Naive thymus-derived CD4-positive, alpha-beta T cell (primary cell): ENCODE data around the gene PNPLA2. TPM values are rescaled to one million over a fixed set of nuclear protein-coding genes. Genes with fewer than 3 reads are reported as not detected.

Experiments
- ATAC-seq: fragments of 150-1000 bp; cut with Tn5 transposase; 2 replicates; pipeline ENCODE4 v1.10.0; 2021; ENCODE audit warnings: mild to moderate bottlenecking, moderate library complexity
- CTCF ChIA-PET: fragments of 350-600 bp; sonication (Branson Sonifier 250); formaldehyde crosslinking; loops from one replicate; lab custom pipeline; 2021; ENCODE audit warnings: antibody characterized with exemption; lab: Charles Lee
- POLR2A ChIA-PET: fragments of 350-600 bp; sonication (Branson Sonifier 250); formaldehyde crosslinking; loops from one replicate; lab custom pipeline; 2021; ENCODE audit warnings: antibody characterized with exemption, inconsistent platforms; lab: Charles Lee
- DNase-seq, 9 donors: peaks; one replicate each; pipeline versions ENCODE4 v3.0.0 to v3.0.0-alpha.2; 2020 to 2022; ENCODE audit warnings: mixed read lengths in 1 of 9
- H3K27ac ChIP-seq: one replicate; pipeline ENCODE4 v1.7.0; 2013; ENCODE audit warnings: mild to moderate bottlenecking, low read depth, low read length, moderate library complexity
- H3K27me3 ChIP-seq, 2 donors: one replicate each; pipeline ENCODE4 v1.7.0; 2013; ENCODE audit warnings: low read length in 2 of 2, mild to moderate bottlenecking in 2 of 2, moderate library complexity in 2 of 2; ENCODE audit not compliant: control insufficient read depth in 2 of 2, insufficient read depth in 2 of 2
- H3K36me3 ChIP-seq, 3 experiments: 1 replicate in 2 of 3; 2 replicates in 1 of 3; pipeline ENCODE4 v1.7.0; 2013; ENCODE audit warnings: low read length in 3 of 3, mild to moderate bottlenecking in 3 of 3, moderate library complexity in 1 of 3; ENCODE audit not compliant: insufficient read depth in 3 of 3, control insufficient read depth in 2 of 3
- H3K4me1 ChIP-seq, 2 donors: one replicate each; pipeline ENCODE4 v1.7.0; 2013; ENCODE audit warnings: low read length in 2 of 2, mild to moderate bottlenecking in 2 of 2, moderate library complexity in 1 of 2; ENCODE audit not compliant: control insufficient read depth in 2 of 2, insufficient read depth in 2 of 2
- H3K4me3 ChIP-seq: 2 replicates; pipeline ENCODE4 v1.7.0; 2013; ENCODE audit warnings: mild to moderate bottlenecking, low read length
- H3K9me3 ChIP-seq, 3 experiments: 1 replicate in 2 of 3; 2 replicates in 1 of 3; pipeline ENCODE4 v1.7.0; 2013; ENCODE audit warnings: low read length in 3 of 3; ENCODE audit not compliant: control insufficient read depth in 2 of 3
- H3K27ac Mint-ChIP-seq, 9 donors: one replicate each; pipeline ENCODE4 v1.8.0; 2020 to 2022; ENCODE audit warnings: mixed read lengths in 9 of 9, mild to moderate bottlenecking in 8 of 9, moderate library complexity in 5 of 9, inconsistent platforms in 2 of 9
- H3K27me3 Mint-ChIP-seq, 5 donors: one replicate each; pipeline ENCODE4 v1.8.0; 2021 to 2022; ENCODE audit warnings: mixed read lengths in 5 of 5, mild to moderate bottlenecking in 1 of 5
- H3K36me3 Mint-ChIP-seq, 5 donors: one replicate each; pipeline ENCODE4 v1.8.0; 2020 to 2022; ENCODE audit warnings: mixed read lengths in 5 of 5, mild to moderate bottlenecking in 3 of 5, inconsistent platforms in 1 of 5
- H3K4me1 Mint-ChIP-seq, 7 donors: one replicate each; pipeline ENCODE4 v1.8.0; 2020 to 2022; ENCODE audit warnings: mixed read lengths in 7 of 7, mild to moderate bottlenecking in 3 of 7, inconsistent platforms in 1 of 7
- H3K4me3 Mint-ChIP-seq, 10 donors: one replicate each; pipeline ENCODE4 v1.8.0; 2020 to 2022; ENCODE audit warnings: mild to moderate bottlenecking in 10 of 10, mixed read lengths in 10 of 10, moderate library complexity in 6 of 10, inconsistent platforms in 2 of 10
- H3K9me3 Mint-ChIP-seq, 11 donors: one replicate each; pipeline ENCODE4 v1.8.0; 2020 to 2022; ENCODE audit warnings: mixed read lengths in 11 of 11, mild to moderate bottlenecking in 4 of 11, inconsistent platforms in 1 of 11, moderate library complexity in 1 of 11
- intact Hi-C, 2 donors: fragments of 100-400 bp; cut with micrococcal nuclease; formaldehyde crosslinking; loops; one replicate each; pipeline ENCODE4 v1.15.1; 2023
- polyA plus RNA-seq, 2 donors: library from polyadenylated mRNA; unstranded; fragments of 300-500 nt; fragmentation: Illumina TruSeq; gene quantifications; one replicate each; pipeline ENCODE4 v1.2.3, GENCODE V29; 2021
- total RNA-seq, 6 experiments: library from RNA in 5 of 6; stranded (reverse) in 5 of 6; gene quantifications; 1 replicate in 5 of 6; 2 replicates in 1 of 6; pipeline ENCODE4 v1.2.3 and lab custom pipeline; 2021 to 2026

PNPLA2 gene
- total and polyA plus RNA-seq, 7 experiments from 2014 or later = 26.0 to 237 (median 203) TPM

- peak overlapping the region; percentile 66 for H3K4me3 ChIP-seq
- peaks cover 0 to 2% (median 0%) of the 10 kb centered on the region in 11 donors for H3K9me3 Mint-ChIP-seq
- H3K27ac ChIP-seq = peak overlapping the region; percentile 91
- H3K4me3 Mint-ChIP-seq = peak overlapping the region; percentile 69 to 88 (median 78)
- intact Hi-C loops = loop anchor here in 1 of 2 donors (2.0 kb wide), 1 partner anchor 110 kb away; the partner anchor contains the start of genes DEAF1 and TMEM80
- POLR2A ChIA-PET = interaction anchor here (1.0 to 8.5 kb wide), 7 partner anchors 8 to 298 kb away, joined by 3 to 66 read pairs (median 5); partner anchors contain the start of genes PNPLA2, POLR2L, RNH1 and TSPAN4
- no peaks in the 10 kb centered on the region for H3K27me3 Mint-ChIP-seq
- no peaks in the 10 kb centered on the region for H3K9me3 ChIP-seq
- ATAC-seq = no peak
- peak overlapping the region in 7 of 9 donors; percentile 43 to 84 (median 66) for H3K27ac Mint-ChIP-seq
- DNase-seq = no peak
- H3K36me3 Mint-ChIP-seq = peaks cover 0 to 5% (median 0%) of the 10 kb centered on the region in 5 donors
- peaks cover 0 to 34% (median 5%) of the 10 kb centered on the region in 3 experiments for H3K36me3 ChIP-seq
- CTCF ChIA-PET = interaction anchor here (0.9 kb wide), 1 partner anchor 12 kb away, joined by 3 read pairs; no protein-coding TSS in a partner anchor
- H3K27me3 ChIP-seq = no peaks in the 10 kb centered on the region
- H3K4me1 Mint-ChIP-seq = peaks cover 0 to 26% (median 20%) of the 10 kb centered on the region in 7 donors
- H3K4me1 ChIP-seq = peaks cover 15 to 17% of the 10 kb centered on the region in 2 donors
Observed at GRCh38 chr11:804599-804964, 14.1 kb upstream of the PNPLA2 start.

GRCh38 chr11:808427-809286, 10.1 kb upstream of the PNPLA2 start:
- peak overlapping the region; percentile 96 for H3K27ac ChIP-seq
- Mint-ChIP-seq H3K36me3 (peaks cover 0 to 16% (median 0%) of the 10 kb centered on the region in 5 donors), H3K27me3 (no peaks in the 10 kb centered on the region), H3K27ac (peak overlapping the region; percentile 91 to 99 (median 97)), H3K9me3 (peaks cover 0 to 3% (median 0%) of the 10 kb centered on the region in 11 donors), H3K4me3 (peak overlapping the region; percentile 88 to 96 (median 95)), H3K4me1 (peaks cover 8 to 53% (median 38%) of the 10 kb centered on the region in 7 donors)
- intact Hi-C loops = loop anchor here (1.0 to 2.0 kb wide), 11 partner anchors 11 to 1592 kb away; partner anchors contain the start of genes PHRF1 (in 2 of the 2), GATD1 (in 1 of the 2), POLR2L (in 1 of the 2) and RNH1 (in 1 of the 2)
- ChIA-PET POLR2A (interaction anchor here (0.7 to 2.2 kb wide), 15 partner anchors 10 to 571 kb away, joined by 3 to 51 read pairs (median 4); partner anchors contain the start of genes DEAF1, PNPLA2, SLC25A22 and TMEM80), CTCF (no interaction called here)
- peaks cover 10 to 28% (median 12%) of the 10 kb centered on the region in 3 experiments for H3K36me3 ChIP-seq
- peaks cover 32 to 33% of the 10 kb centered on the region in 2 donors for H3K4me1 ChIP-seq
- no peaks in the 10 kb centered on the region for H3K9me3 ChIP-seq
- DNase-seq (peak in 1 of 9 donors; percentile 46), ATAC-seq (no peak)
- no peaks in the 10 kb centered on the region for H3K27me3 ChIP-seq
- H3K4me3 ChIP-seq = peak overlapping the region; percentile 96

- no peaks in the 10 kb centered on the region for H3K27me3 Mint-ChIP-seq
- Histone ChIP-seq H3K4me3 (peak within 1 kb of the TSS; percentile 96), H3K9me3 (no peaks in the 10 kb centered on the region), H3K27me3 (no peaks in the 10 kb centered on the region), H3K4me1 (peaks cover 24 to 26% of the 10 kb centered on the region in 2 donors), H3K27ac (peak within 1 kb of the TSS; percentile 96), H3K36me3 (peaks cover 10 to 33% (median 12%) of the 10 kb centered on the region in 3 experiments)
- H3K4me3 Mint-ChIP-seq = peak within 1 kb of the TSS; percentile 88 to 96 (median 95)
- CTCF ChIA-PET = interaction anchor here (0.6 kb wide), 1 partner anchor 64 kb away, joined by 4 read pairs; no protein-coding TSS in a partner anchor
- POLR2A ChIA-PET = interaction anchor here (0.6 to 2.2 kb wide), 14 partner anchors 9 to 572 kb away, joined by 3 to 51 read pairs (median 4); partner anchors contain the start of genes DEAF1, PNPLA2, SLC25A22 and TMEM80
- peak within 1 kb of the TSS; percentile 91 to 99 (median 97) for H3K27ac Mint-ChIP-seq
- intact Hi-C loops = loop anchor here (1.0 to 2.0 kb wide), 11 partner anchors 10 to 1591 kb away; partner anchors contain the start of genes PHRF1 (in 2 of the 2), GATD1 (in 1 of the 2), POLR2L (in 1 of the 2) and RNH1 (in 1 of the 2)
- peaks cover 8 to 51% (median 32%) of the 10 kb centered on the region in 7 donors for H3K4me1 Mint-ChIP-seq
- peak; percentile 95 to 99 (median 98) for DNase-seq
- peaks cover 0 to 3% (median 0%) of the 10 kb centered on the region in 11 donors for H3K9me3 Mint-ChIP-seq
- ATAC-seq = peak; percentile 90
- H3K36me3 Mint-ChIP-seq = peaks cover 0 to 16% (median 0%) of the 10 kb centered on the region in 5 donors
Observed at GRCh38 chr11:809287-810039, 9.3 kb upstream of the PNPLA2 start, which contains the start of gene RPLP2. TSS of gene RPLP2 (plus strand) at chr11:809967. CDS start at chr11:810235, 268 bp downstream.

GRCh38 chr11:810040-810567, 8.6 kb upstream of the PNPLA2 start:
- H3K9me3 ChIP-seq = no peaks in the 10 kb centered on the region
- ChIA-PET POLR2A (interaction anchor here (0.6 to 2.2 kb wide), 13 partner anchors 9 to 573 kb away, joined by 3 to 51 read pairs (median 5); partner anchors contain the start of genes DEAF1, PNPLA2, SLC25A22 and TMEM80), CTCF (interaction anchor here (0.6 to 1.3 kb wide), 2 partner anchors 9 to 65 kb away, joined by 3 to 4 read pairs; no protein-coding TSS in a partner anchor)
- DNase-seq (no peak), ATAC-seq (peak; percentile 16)
- Mint-ChIP-seq H3K4me1 (peaks cover 8 to 50% (median 31%) of the 10 kb centered on the region in 7 donors), H3K27me3 (no peaks in the 10 kb centered on the region), H3K4me3 (peak overlapping the region; percentile 88 to 96 (median 95)), H3K36me3 (peaks cover 0 to 16% (median 0%) of the 10 kb centered on the region in 5 donors), H3K9me3 (peaks cover 0 to 3% (median 0%) of the 10 kb centered on the region in 11 donors), H3K27ac (peak overlapping the region; percentile 91 to 99 (median 97))
- peaks cover 10 to 33% (median 12%) of the 10 kb centered on the region in 3 experiments for H3K36me3 ChIP-seq
- intact Hi-C loops = no loop called here
- H3K27me3 ChIP-seq = no peaks in the 10 kb centered on the region
- peak overlapping the region; percentile 96 for H3K27ac ChIP-seq
- H3K4me1 ChIP-seq = peaks cover 22 to 25% of the 10 kb centered on the region in 2 donors
- peak overlapping the region; percentile 96 for H3K4me3 ChIP-seq

GRCh38 chr11:811446-812245, 7.1 kb upstream of the PNPLA2 start:
- ChIA-PET POLR2A (interaction anchor here (0.7 to 2.2 kb wide), 4 partner anchors 8 to 238 kb away, joined by 4 to 28 read pairs (median 4); no protein-coding TSS in a partner anchor), CTCF (interaction anchor here (1.3 kb wide), 1 partner anchor 8 kb away, joined by 3 read pairs; no protein-coding TSS in a partner anchor)
- peaks cover 8 to 44% (median 31%) of the 10 kb centered on the region in 7 donors for H3K4me1 Mint-ChIP-seq

More at GRCh38 chr11:811446-812245, 7.1 kb upstream of the PNPLA2 start:
- H3K4me1 ChIP-seq = peaks cover 22 to 25% of the 10 kb centered on the region in 2 donors
- peak overlapping the region; percentile 74 to 99 (median 87) for H3K27ac Mint-ChIP-seq
- H3K4me3 ChIP-seq = peak overlapping the region; percentile 96
- H3K9me3 ChIP-seq = no peaks in the 10 kb centered on the region
- no peaks in the 10 kb centered on the region for H3K27me3 ChIP-seq
- H3K4me3 Mint-ChIP-seq = peak overlapping the region; percentile 79 to 96 (median 90)
- intact Hi-C loops = no loop called here
- ATAC-seq = no peak
- H3K36me3 Mint-ChIP-seq = peaks cover 0 to 16% (median 0%) of the 10 kb centered on the region in 5 donors
- H3K27ac ChIP-seq = peak overlapping the region; percentile 96
- no peaks in the 10 kb centered on the region for H3K27me3 Mint-ChIP-seq
- peaks cover 0 to 3% (median 0%) of the 10 kb centered on the region in 11 donors for H3K9me3 Mint-ChIP-seq
- H3K36me3 ChIP-seq = peaks cover 10 to 33% (median 12%) of the 10 kb centered on the region in 3 experiments
- no peak for DNase-seq
